Effector memory CD8-positive, alpha-beta T cell (primary cell): ENCODE measurements around the gene CPM.
A peak's percentile ranks its signal among the peaks of the same experiment; 100 is the strongest.
"Not testable (repeated sequence)": the region's sequence is repeated elsewhere in the genome, so short reads cannot be mapped to it uniquely, and the experiment has no call there.

Experiments
- ATAC-seq: fragments of 150-1000 bp; cut with Tn5 transposase; replicated peaks from 2 replicates; pipeline ENCODE4 v1.10.0; 2021; ENCODE audit warnings: mild to moderate bottlenecking, moderate library complexity
- DNase-seq, 3 experiments: peaks; one replicate each; pipeline ENCODE4 v3.0.0; 2021
- H3K27ac Mint-ChIP-seq, 2 donors: one replicate each; pipeline ENCODE4 v1.8.0; 2022; ENCODE audit warnings: mild to moderate bottlenecking in 2 of 2, mixed read lengths in 2 of 2, moderate library complexity in 2 of 2
- H3K27me3 Mint-ChIP-seq, 2 donors: one replicate each; pipeline ENCODE4 v1.8.0; 2022; ENCODE audit warnings: mixed read lengths in 2 of 2
- H3K36me3 Mint-ChIP-seq: one replicate; pipeline ENCODE4 v1.8.0; 2022; ENCODE audit warnings: mild to moderate bottlenecking, moderate library complexity, mixed read lengths; ENCODE audit not compliant: insufficient read depth
- H3K4me1 Mint-ChIP-seq, 2 donors: one replicate each; pipeline ENCODE4 v1.8.0; 2022; ENCODE audit warnings: low read depth in 2 of 2, mixed read lengths in 2 of 2
- H3K4me3 Mint-ChIP-seq, 2 donors: one replicate each; pipeline ENCODE4 v1.8.0; 2022; ENCODE audit warnings: mild to moderate bottlenecking in 2 of 2, mixed read lengths in 2 of 2, moderate library complexity in 2 of 2
- H3K9me3 Mint-ChIP-seq, 2 donors: one replicate each; pipeline ENCODE4 v1.8.0; 2022; ENCODE audit warnings: mixed read lengths in 2 of 2

Gene CPM

GRCh38 chr12:68828672-68829068, 104.3 kb downstream of the CPM start:
- Mint-ChIP-seq H3K27me3 (no peaks in the 10 kb centered on the region), H3K4me1 (peaks cover 9% of the 10 kb centered on the region in 2 donors), H3K9me3 (no peaks in the 10 kb centered on the region), H3K27ac (peak overlapping the region in 1 of 2 donors; percentile 15), H3K4me3 (no peak overlapping the region), H3K36me3 (peaks cover 88% of the 10 kb centered on the region)
- DNase-seq: no peak
- ATAC-seq: no peak

GRCh38 chr12:68827895-68828671, 104.9 kb downstream of the CPM start:
- H3K4me3 Mint-ChIP-seq: no peak overlapping the region
- no peak for ATAC-seq

GRCh38 chr12:68825569-68826217, 107.3 kb downstream of the CPM start:
- no peak for ATAC-seq
- no peak overlapping the region for H3K4me3 Mint-ChIP-seq
- H3K9me3 Mint-ChIP-seq: no peaks in the 10 kb centered on the region
- peaks cover 14 to 16% of the 10 kb centered on the region in 2 donors for H3K4me1 Mint-ChIP-seq
- DNase-seq: no peak
- peak overlapping the region in 1 of 2 donors; percentile 36 for H3K27ac Mint-ChIP-seq
- H3K27me3 Mint-ChIP-seq: no peaks in the 10 kb centered on the region
- H3K36me3 Mint-ChIP-seq: peaks cover 96% of the 10 kb centered on the region

More at GRCh38 chr12:68827895-68828671, 104.9 kb downstream of the CPM start:
- Mint-ChIP-seq H3K4me1 (peaks cover 12 to 14% of the 10 kb centered on the region in 2 donors), H3K36me3 (peaks cover 91% of the 10 kb centered on the region), H3K27me3 (no peaks in the 10 kb centered on the region), H3K9me3 (no peaks in the 10 kb centered on the region), H3K27ac (peak overlapping the region in 1 of 2 donors; percentile 15)
- no peak for DNase-seq

GRCh38 chr12:68824597-68825250, 108.2 kb downstream of the CPM start:
- no peak for DNase-seq
- ATAC-seq: no peak
- no peak overlapping the region for H3K4me3 Mint-ChIP-seq
- peak overlapping the region; percentile 36 to 81 for H3K27ac Mint-ChIP-seq
- H3K27me3 Mint-ChIP-seq: no peaks in the 10 kb centered on the region
- peaks cover 99% of the 10 kb centered on the region for H3K36me3 Mint-ChIP-seq
- peaks cover 9 to 14% of the 10 kb centered on the region in 2 donors for H3K4me1 Mint-ChIP-seq
- H3K9me3 Mint-ChIP-seq: no peaks in the 10 kb centered on the region

GRCh38 chr12:68824131-68824530, 108.8 kb downstream of the CPM start:
- Mint-ChIP-seq H3K4me3 (no peak overlapping the region), H3K9me3 (no peaks in the 10 kb centered on the region), H3K4me1 (peaks cover 9 to 14% of the 10 kb centered on the region in 2 donors), H3K27ac (peak overlapping the region; percentile 35 to 81), H3K36me3 (peaks cover 99% of the 10 kb centered on the region), H3K27me3 (no peaks in the 10 kb centered on the region)
- ATAC-seq (no peak), DNase-seq (no peak)

GRCh38 chr12:68823696-68824095, 109.3 kb downstream of the CPM start:
- Mint-ChIP-seq H3K9me3 (no peaks in the 10 kb centered on the region), H3K4me1 (peaks cover 9 to 14% of the 10 kb centered on the region in 2 donors), H3K36me3 (peaks cover 99% of the 10 kb centered on the region), H3K27ac (peak overlapping the region; percentile 35 to 81), H3K27me3 (no peaks in the 10 kb centered on the region), H3K4me3 (no peak overlapping the region)
- DNase-seq: no peak
- ATAC-seq: no peak

GRCh38 chr12:68821357-68822188, 111.4 kb downstream of the CPM start:
- Mint-ChIP-seq H3K27me3 (no peaks in the 10 kb centered on the region), H3K4me3 (no peak overlapping the region), H3K27ac (peak overlapping the region; percentile 72 to 82), H3K36me3 (peaks cover 88% of the 10 kb centered on the region), H3K4me1 (peaks cover 9 to 10% of the 10 kb centered on the region in 2 donors), H3K9me3 (no peaks in the 10 kb centered on the region)
- DNase-seq: no peak
- ATAC-seq: no peak

- not testable (repeated sequence) for H3K27me3 Mint-ChIP-seq, H3K9me3 Mint-ChIP-seq, H3K27ac Mint-ChIP-seq, ATAC-seq, DNase-seq, H3K4me3 Mint-ChIP-seq
- H3K4me1 Mint-ChIP-seq: peaks cover 12 to 23% of the 10 kb centered on the region in 2 donors
- peaks cover 82% of the 10 kb centered on the region for H3K36me3 Mint-ChIP-seq
These were observed 113.5 kb downstream of the CPM start for GRCh38 chr12:68819481-68819880.

- DNase-seq (no peak), ATAC-seq (no peak)
- Mint-ChIP-seq H3K9me3 (no peaks in the 10 kb centered on the region), H3K27me3 (no peaks in the 10 kb centered on the region), H3K36me3 (peaks cover 67% of the 10 kb centered on the region), H3K27ac (peak overlapping the region in 1 of 2 donors; percentile 17), H3K4me1 (peaks cover 18 to 45% of the 10 kb centered on the region in 2 donors), H3K4me3 (no peak overlapping the region)
These were observed 116.8 kb downstream of the CPM start for GRCh38 chr12:68815928-68816800.

- Mint-ChIP-seq H3K36me3 (peaks cover 67% of the 10 kb centered on the region), H3K4me3 (peak overlapping the region in 1 of 2 donors; percentile 2), H3K27ac (peak overlapping the region in 1 of 2 donors; percentile 17), H3K27me3 (no peaks in the 10 kb centered on the region), H3K9me3 (no peaks in the 10 kb centered on the region), H3K4me1 (peaks cover 21 to 46% of the 10 kb centered on the region in 2 donors)
- no peak for DNase-seq
- no peak for ATAC-seq
These were observed 117.6 kb downstream of the CPM start for GRCh38 chr12:68815232-68815927.

GRCh38 chr12:68814490-68815231, 118.3 kb downstream of the CPM start:
- Mint-ChIP-seq H3K4me1 (peaks cover 23 to 46% of the 10 kb centered on the region in 2 donors), H3K9me3 (no peaks in the 10 kb centered on the region), H3K27me3 (no peaks in the 10 kb centered on the region), H3K36me3 (peaks cover 66% of the 10 kb centered on the region), H3K4me3 (peak overlapping the region in 1 of 2 donors; percentile 2), H3K27ac (peak overlapping the region; percentile 16 to 60)
- no peak for ATAC-seq
- DNase-seq: no peak
